Fibroblast of the aortic adventitia (primary cell): Measurements from ENCODE around the gene RNF166. TPM values are rescaled to one million over a fixed set of nuclear protein-coding genes. Genes with fewer than 3 reads are reported as not detected.

Source experiments
- DNase-seq: peaks from one replicate; pipeline ENCODE4 v3.0.0-alpha.2; 2010; ENCODE audit warnings: low read depth
- H3K4me3 ChIP-seq: 2 replicates; pipeline ENCODE4 v1.5.1; 2011; ENCODE audit warnings: low read depth, mild to moderate bottlenecking, control low read depth, low read length, moderate library complexity
- CTCF ChIP-seq: IDR thresholded peaks from 2 replicates; pipeline ENCODE4 v1.5.1; 2011; ENCODE audit warnings: mild to moderate bottlenecking, low read length, control low read depth, inconsistent platforms; ENCODE audit not compliant: insufficient read depth
- total RNA-seq: library from RNA; depleted of rRNA; stranded (reverse); fragments of >200 nt; gene quantifications from 2 replicates; pipeline ENCODE4 v1.2.3, GENCODE V29; 2012; ENCODE audit warnings: low replicate concordance

The RNF166 gene
- total RNA-seq, 1 donor = 10.2 TPM

GRCh38 chr16:88719267-88719932 is 13.2 kb upstream of the RNF166 start:
- no peak for TF ChIP-seq CTCF
- H3K4me3 ChIP-seq = no peak overlapping the region
- no peak for DNase-seq

GRCh38 chr16:88718178-88718577 is 12.0 kb upstream of the RNF166 start:
- H3K4me3 ChIP-seq = no peak overlapping the region
- TF ChIP-seq CTCF = no peak
- DNase-seq = no peak

GRCh38 chr16:88716601-88717001 is 10.4 kb upstream of the RNF166 start:
- no peak for TF ChIP-seq CTCF
- no peak overlapping the region for H3K4me3 ChIP-seq
- DNase-seq = no peak

- H3K4me3 ChIP-seq = no peak overlapping the region
- TF ChIP-seq CTCF = no peak
- DNase-seq = no peak
Measured at GRCh38 chr16:88716201-88716600, 10.0 kb upstream of the RNF166 start.

GRCh38 chr16:88715312-88716190 is 9.3 kb upstream of the RNF166 start:
- TF ChIP-seq CTCF = no peak
- no peak overlapping the region for H3K4me3 ChIP-seq
- no peak for DNase-seq

GRCh38 chr16:88714420-88715302 is 8.5 kb upstream of the RNF166 start:
- TF ChIP-seq CTCF = no peak
- no peak overlapping the region for H3K4me3 ChIP-seq
- DNase-seq = no peak
